Suprapubic skin (tissue), 4 donors: ENCODE data around the gene ATP8B3. TPM values are rescaled to one million over a fixed set of nuclear protein-coding genes. Genes with fewer than 3 reads are reported as not detected.

ENCODE experiments used
- DNase-seq, 2 donors: peaks; one replicate each; pipeline ENCODE4 v3.0.0-alpha.2; 2019; ENCODE audit warnings: low spot score in 2 of 2
- H3K27ac ChIP-seq: fragments of 200-600 bp; sonication (generic); one replicate; pipeline ENCODE4 v1.5.1; 2019
- H3K27me3 ChIP-seq: fragments of 200-600 bp; sonication (generic); one replicate; pipeline ENCODE4 v1.5.1; 2019
- H3K36me3 ChIP-seq: fragments of 200-600 bp; sonication (generic); one replicate; pipeline ENCODE4 v1.5.1; 2019
- H3K4me1 ChIP-seq: fragments of 200-600 bp; sonication (generic); one replicate; pipeline ENCODE4 v1.5.1; 2019
- H3K4me3 ChIP-seq: fragments of 200-600 bp; sonication (generic); one replicate; pipeline ENCODE4 v1.5.1; 2019; ENCODE audit warnings: mild to moderate bottlenecking
- H3K9me3 ChIP-seq: fragments of 200-600 bp; sonication (generic); one replicate; pipeline ENCODE4 v1.5.1; 2019
- CTCF ChIP-seq, 2 donors: fragments of 200-600 bp in 1 of 2; fragments of 450-650 bp in 1 of 2; sonication (generic) in 1 of 2; IDR thresholded peaks; one replicate each; pipeline ENCODE4 v1.5.1; 2016 to 2019; ENCODE audit warnings: antibody characterized with exemption in 2 of 2, mild to moderate bottlenecking in 1 of 2, moderate library complexity in 1 of 2
- EP300 ChIP-seq: sonication (generic); formaldehyde crosslinking; IDR thresholded peaks from one replicate; pipeline ENCODE4 v1.6.1; 2017; ENCODE audit warnings: antibody characterized with exemption
- POLR2A ChIP-seq, 2 donors: fragments of 450-650 bp; IDR thresholded peaks; one replicate each; pipeline ENCODE4 v1.6.1; 2017; ENCODE audit warnings: antibody characterized with exemption in 2 of 2, mild to moderate bottlenecking in 2 of 2, moderate library complexity in 2 of 2
- POLR2AphosphoS5 ChIP-seq, 3 donors: sonication (generic); formaldehyde crosslinking; IDR thresholded peaks; one replicate each; pipeline ENCODE4 v1.6.1; 2017; ENCODE audit warnings: antibody characterized with exemption in 3 of 3
- WGBS: methylation state at CpG from one replicate; pipeline ENCODE4 v1.1.5; 2018; 5-methylcytosine and 5-hydroxymethylcytosine counted together
- total RNA-seq, 4 donors: library from RNA; depleted of rRNA; stranded (reverse); fragments of >200 nt; gene quantifications; one replicate each; pipeline ENCODE4 v1.1.0, GENCODE V29; 2016

ATP8B3 gene
- total RNA-seq, 4 donors from 2014 or later: 1.5 to 3.8 (median 1.8) TPM

- H3K9me3 ChIP-seq: no peaks in the 10 kb centered on the region
- TF ChIP-seq POLR2AphosphoS5 (IDR thresholded peaks at IDR 0.05) (no peak), POLR2A (IDR thresholded peaks at IDR 0.05) (no peak), EP300 (no peak)
- WGBS: 96% methylated on average over 14 of the region's 36 CpGs
- H3K4me1 ChIP-seq: peaks cover 18% of the 10 kb centered on the region
- H3K4me3 ChIP-seq: no peak overlapping the region
- no peak for DNase-seq
- no peak overlapping the region for H3K27ac ChIP-seq
- peaks cover 67% of the 10 kb centered on the region for H3K36me3 ChIP-seq
- H3K27me3 ChIP-seq: no peaks in the 10 kb centered on the region
These were observed 4.6 kb upstream of the ATP8B3 start for GRCh38 chr19:1816530-1817298.

- peaks cover 59% of the 10 kb centered on the region for H3K36me3 ChIP-seq
- DNase-seq: no peak
- 93% methylated on average over 43 of the region's 61 CpGs for WGBS
These were observed 3.8 kb upstream of the ATP8B3 start for GRCh38 chr19:1815605-1816529.

GRCh38 chr19:1814833-1815604 lies 2.9 kb upstream of the ATP8B3 start:
- WGBS: 79% methylated on average over 20 of the region's 26 CpGs
- no peaks in the 10 kb centered on the region for H3K9me3 ChIP-seq
- H3K4me3 ChIP-seq: no peak overlapping the region
- peaks cover 23% of the 10 kb centered on the region for H3K4me1 ChIP-seq
- H3K27ac ChIP-seq: no peak overlapping the region
- no peaks in the 10 kb centered on the region for H3K27me3 ChIP-seq
- no peak for DNase-seq
- TF ChIP-seq POLR2A (IDR thresholded peaks at IDR 0.05) (no peak), CTCF (IDR thresholded peaks at IDR 0.05) (no peak), EP300 (no peak), POLR2AphosphoS5 (IDR thresholded peaks at IDR 0.05) (no peak)
- peaks cover 50% of the 10 kb centered on the region for H3K36me3 ChIP-seq

More at GRCh38 chr19:1815605-1816529, 3.8 kb upstream of the ATP8B3 start:
- Histone ChIP-seq H3K27ac (no peak overlapping the region), H3K9me3 (no peaks in the 10 kb centered on the region), H3K27me3 (no peaks in the 10 kb centered on the region), H3K4me1 (peaks cover 23% of the 10 kb centered on the region), H3K4me3 (no peak overlapping the region)
- TF ChIP-seq CTCF (IDR thresholded peaks at IDR 0.05): no peak
- TF ChIP-seq POLR2AphosphoS5 (IDR thresholded peaks at IDR 0.05): no peak
- no peak for TF ChIP-seq POLR2A (IDR thresholded peaks at IDR 0.05)
- no peak for TF ChIP-seq EP300

- DNase-seq: no peak
- H3K4me1 ChIP-seq: peaks cover 23% of the 10 kb centered on the region
- peaks cover 44% of the 10 kb centered on the region for H3K36me3 ChIP-seq
- H3K27ac ChIP-seq: no peak overlapping the region
- no peaks in the 10 kb centered on the region for H3K27me3 ChIP-seq
- no peaks in the 10 kb centered on the region for H3K9me3 ChIP-seq
- 73% methylated on average over 5 of the region's 10 CpGs for WGBS
- TF ChIP-seq EP300: no peak
- TF ChIP-seq POLR2AphosphoS5 (IDR thresholded peaks at IDR 0.05): no peak
- no peak for TF ChIP-seq CTCF (IDR thresholded peaks at IDR 0.05)
- no peak for TF ChIP-seq POLR2A (IDR thresholded peaks at IDR 0.05)
- H3K4me3 ChIP-seq: no peak overlapping the region
These were observed 2.3 kb upstream of the ATP8B3 start for GRCh38 chr19:1814391-1814790.
